ENCODE results near the gene MED12L. TPM values are rescaled to one million over a fixed set of nuclear protein-coding genes. Genes with fewer than 3 reads are reported as not detected.
A peak's percentile ranks its signal among the peaks of the same experiment; 100 is the strongest.

Gene MED12L
- total and polyA plus RNA-seq, 2 donors (not counting 1 experiment from before 2014, with no cell fraction given): 0.94 to 4.3 TPM

DNA sequence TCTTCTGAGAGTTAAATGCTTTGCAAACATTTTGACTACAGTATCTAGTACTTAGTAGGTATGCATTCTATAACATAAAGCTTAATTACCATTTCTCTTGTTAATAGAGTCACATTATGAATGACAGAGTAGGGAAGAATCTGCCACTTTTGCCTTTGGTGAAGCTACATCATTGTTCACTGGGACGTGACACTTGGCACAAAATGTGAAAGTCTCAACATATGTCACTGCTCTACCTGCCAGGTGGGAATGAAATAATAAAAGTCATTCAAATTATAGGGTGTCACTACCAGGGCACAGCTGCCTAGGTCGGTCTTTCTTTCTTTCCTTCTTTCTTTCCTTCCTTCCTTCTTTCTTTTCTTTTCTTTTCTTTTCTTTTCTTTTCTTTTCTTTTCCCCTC is 213.5 kb downstream of the MED12L start:
- no peak overlapping the region for H3K4me2 ChIP-seq (ENCODE audit: extremely low read depth, insufficient read depth, low read length)
- no peaks in the 10 kb centered on the region for H3K79me2 ChIP-seq (ENCODE audit: control insufficient read depth, insufficient read depth, low read length)
- H3K27ac ChIP-seq (ENCODE audit: insufficient read depth, low read length): no peak overlapping the region
- no peaks in the 10 kb centered on the region for H3K27me3 ChIP-seq (ENCODE audit: control insufficient read depth, insufficient read depth, low read length)
- no peak overlapping the region for H2AFZ ChIP-seq (ENCODE audit: low read length)
- TF ChIP-seq, protein P1, sequence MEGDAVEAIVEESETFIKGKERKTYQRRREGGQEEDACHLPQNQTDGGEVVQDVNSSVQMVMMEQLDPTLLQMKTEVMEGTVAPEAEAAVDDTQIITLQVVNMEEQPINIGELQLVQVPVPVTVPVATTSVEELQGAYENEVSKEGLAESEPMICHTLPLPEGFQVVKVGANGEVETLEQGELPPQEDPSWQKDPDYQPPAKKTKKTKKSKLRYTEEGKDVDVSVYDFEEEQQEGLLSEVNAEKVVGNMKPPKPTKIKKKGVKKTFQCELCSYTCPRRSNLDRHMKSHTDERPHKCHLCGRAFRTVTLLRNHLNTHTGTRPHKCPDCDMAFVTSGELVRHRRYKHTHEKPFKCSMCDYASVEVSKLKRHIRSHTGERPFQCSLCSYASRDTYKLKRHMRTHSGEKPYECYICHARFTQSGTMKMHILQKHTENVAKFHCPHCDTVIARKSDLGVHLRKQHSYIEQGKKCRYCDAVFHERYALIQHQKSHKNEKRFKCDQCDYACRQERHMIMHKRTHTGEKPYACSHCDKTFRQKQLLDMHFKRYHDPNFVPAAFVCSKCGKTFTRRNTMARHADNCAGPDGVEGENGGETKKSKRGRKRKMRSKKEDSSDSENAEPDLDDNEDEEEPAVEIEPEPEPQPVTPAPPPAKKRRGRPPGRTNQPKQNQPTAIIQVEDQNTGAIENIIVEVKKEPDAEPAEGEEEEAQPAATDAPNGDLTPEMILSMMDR (conservative IDR thresholded peaks at IDR 0.05 in 1 of 2, IDR thresholded peaks at IDR 0.05 in 1 of 2; ENCODE audit: low read depth in 1 of 2, low read length in 2 of 2): no peak
- no peak for TF ChIP-seq EZH2 (IDR thresholded peaks at IDR 0.05; ENCODE audit: low read length, missing control alignments)
- H4K20me1 ChIP-seq (ENCODE audit: control insufficient read depth, extremely low read depth, insufficient read depth, low read length): no peaks in the 10 kb centered on the region
- H3K4me1 ChIP-seq (ENCODE audit: control insufficient read depth, extremely low read depth, insufficient read depth, low read length): peaks cover 6% of the 10 kb centered on the region
- H3K9me3 ChIP-seq (ENCODE audit: control insufficient read depth, insufficient read depth, low read depth, low read length): no peaks in the 10 kb centered on the region
- no peaks in the 10 kb centered on the region for H3K36me3 ChIP-seq (ENCODE audit: control insufficient read depth, insufficient read depth, low read length)
- no peak overlapping the region for H3K9ac ChIP-seq (ENCODE audit: insufficient read depth, low read length)
- no peak overlapping the region for H3K4me3 ChIP-seq (replicated peaks in 1 of 4; ENCODE audit: control extremely low read depth in 1 of 4, insufficient read depth in 1 of 4, low read depth in 3 of 4, low read length in 4 of 4)
- no peak for DNase-seq (ENCODE audit: low read depth in 2 of 2)

GRCh38 chr3:151300539-151300938 is 215.1 kb downstream of the MED12L start:
- Histone ChIP-seq H3K27ac (ENCODE audit: insufficient read depth, low read length) (no peak overlapping the region), H3K79me2 (ENCODE audit: control insufficient read depth, insufficient read depth, low read length) (no peaks in the 10 kb centered on the region), H4K20me1 (ENCODE audit: control insufficient read depth, extremely low read depth, insufficient read depth, low read length) (no peaks in the 10 kb centered on the region), H3K9ac (ENCODE audit: insufficient read depth, low read length) (no peak overlapping the region), H3K4me3 (replicated peaks in 1 of 4; ENCODE audit: control extremely low read depth in 1 of 4, insufficient read depth in 1 of 4, low read depth in 3 of 4, low read length in 4 of 4) (no peak overlapping the region), H2AFZ (ENCODE audit: low read length) (no peak overlapping the region), H3K4me1 (ENCODE audit: control insufficient read depth, extremely low read depth, insufficient read depth, low read length) (peaks cover 16% of the 10 kb centered on the region), H3K9me3 (ENCODE audit: control insufficient read depth, insufficient read depth, low read depth, low read length) (no peaks in the 10 kb centered on the region), H3K27me3 (ENCODE audit: control insufficient read depth, insufficient read depth, low read length) (no peaks in the 10 kb centered on the region), H3K36me3 (ENCODE audit: control insufficient read depth, insufficient read depth, low read length) (no peaks in the 10 kb centered on the region), H3K4me2 (ENCODE audit: extremely low read depth, insufficient read depth, low read length) (no peak overlapping the region)
- no peak for TF ChIP-seq EZH2 (IDR thresholded peaks at IDR 0.05; ENCODE audit: low read length, missing control alignments)
- TF ChIP-seq, protein P1 (conservative IDR thresholded peaks at IDR 0.05 in 1 of 2, IDR thresholded peaks at IDR 0.05 in 1 of 2; ENCODE audit: low read depth in 1 of 2, low read length in 2 of 2): no peak
- no peak for DNase-seq (ENCODE audit: low read depth in 2 of 2)

GRCh38 chr3:151301787-151302186 is 216.3 kb downstream of the MED12L start:
- no peak overlapping the region for H3K4me2 ChIP-seq (ENCODE audit: extremely low read depth, insufficient read depth, low read length)
- DNase-seq (ENCODE audit: low read depth in 2 of 2): peak; percentile 87 to 90

More at GRCh38 chr3:151301787-151302186, 216.3 kb downstream of the MED12L start:
- no peaks in the 10 kb centered on the region for H3K79me2 ChIP-seq (ENCODE audit: control insufficient read depth, insufficient read depth, low read length)
- no peak overlapping the region for H3K27ac ChIP-seq (ENCODE audit: insufficient read depth, low read length)
- no peak overlapping the region for H3K4me3 ChIP-seq (replicated peaks in 1 of 4; ENCODE audit: control extremely low read depth in 1 of 4, insufficient read depth in 1 of 4, low read depth in 3 of 4, low read length in 4 of 4)
- no peaks in the 10 kb centered on the region for H3K9me3 ChIP-seq (ENCODE audit: control insufficient read depth, insufficient read depth, low read depth, low read length)
- H2AFZ ChIP-seq (ENCODE audit: low read length): no peak overlapping the region
- no peaks in the 10 kb centered on the region for H4K20me1 ChIP-seq (ENCODE audit: control insufficient read depth, extremely low read depth, insufficient read depth, low read length)
- no peaks in the 10 kb centered on the region for H3K36me3 ChIP-seq (ENCODE audit: control insufficient read depth, insufficient read depth, low read length)
- H3K27me3 ChIP-seq (ENCODE audit: control insufficient read depth, insufficient read depth, low read length): no peaks in the 10 kb centered on the region
- H3K9ac ChIP-seq (ENCODE audit: insufficient read depth, low read length): no peak overlapping the region
- peaks cover 26% of the 10 kb centered on the region for H3K4me1 ChIP-seq (ENCODE audit: control insufficient read depth, extremely low read depth, insufficient read depth, low read length)
- TF ChIP-seq EZH2 (IDR thresholded peaks at IDR 0.05; ENCODE audit: low read length, missing control alignments): no peak
- TF ChIP-seq, protein P1 (conservative IDR thresholded peaks at IDR 0.05 in 1 of 2, IDR thresholded peaks at IDR 0.05 in 1 of 2; ENCODE audit: low read depth in 1 of 2, low read length in 2 of 2): no peak

All from fibroblast of lung (primary cell).